Ureter (tissue), 1 donor: ENCODE results near the gene ISL1. TPM values are rescaled to one million over a fixed set of nuclear protein-coding genes. Genes with fewer than 3 reads are reported as not detected.

Experiments used
- DNase-seq: peaks from one replicate; pipeline ENCODE4 v3.0.0-alpha.2; 2020; ENCODE audit warnings: low spot score
- total RNA-seq: library from RNA; stranded (reverse); gene quantifications from one replicate; pipeline ENCODE4 v1.2.4, GENCODE V29; 2023
- donor health status: DM: yes; HTN: yes; CAD: no.

Gene ISL1
- total RNA-seq, 1 donor from 2014 or later: 0.49 TPM

DNA sequence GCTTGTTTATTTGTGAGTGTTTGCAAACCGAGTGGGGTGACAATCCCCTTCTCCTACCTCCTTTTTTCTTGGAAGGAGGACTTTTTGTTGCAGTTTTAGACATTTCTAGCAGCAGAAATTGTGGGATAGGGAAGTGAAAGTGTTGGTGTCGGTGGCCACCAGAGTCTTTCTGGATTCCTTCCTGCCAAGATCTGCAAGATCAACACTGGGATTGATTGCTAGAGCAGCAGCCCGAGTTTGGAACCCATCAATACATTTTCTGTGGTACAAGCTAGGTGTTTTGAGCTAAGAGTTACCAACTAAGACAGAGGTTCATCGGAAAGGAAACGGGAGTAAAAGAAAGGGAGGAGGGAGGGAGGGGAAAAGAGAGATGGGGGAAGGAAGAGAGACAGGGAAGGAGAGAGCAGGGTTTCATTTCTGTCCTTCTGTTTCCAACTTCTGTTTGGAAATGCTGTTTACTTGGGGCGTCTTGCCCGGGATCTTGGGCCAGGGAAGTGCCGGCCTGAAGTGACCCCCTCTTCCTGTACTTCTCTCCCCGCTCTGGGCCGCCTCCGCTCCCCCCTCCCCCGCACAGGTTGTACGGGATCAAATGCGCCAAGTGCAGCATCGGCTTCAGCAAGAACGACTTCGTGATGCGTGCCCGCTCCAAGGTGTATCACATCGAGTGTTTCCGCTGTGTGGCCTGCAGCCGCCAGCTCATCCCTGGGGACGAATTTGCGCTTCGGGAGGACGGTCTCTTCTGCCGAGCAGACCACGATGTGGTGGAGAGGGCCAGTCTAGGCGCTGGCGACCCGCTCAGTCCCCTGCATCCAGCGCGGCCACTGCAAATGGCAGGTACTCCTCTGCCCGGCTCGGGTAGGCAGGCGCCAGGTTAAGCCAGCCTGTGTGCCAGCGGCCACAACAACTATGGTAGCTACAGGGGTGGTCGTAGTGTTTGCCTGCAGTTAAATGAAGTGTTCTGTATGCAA lies 4.0 kb downstream of the ISL1 start:
- DNase-seq: no peak

DNA sequence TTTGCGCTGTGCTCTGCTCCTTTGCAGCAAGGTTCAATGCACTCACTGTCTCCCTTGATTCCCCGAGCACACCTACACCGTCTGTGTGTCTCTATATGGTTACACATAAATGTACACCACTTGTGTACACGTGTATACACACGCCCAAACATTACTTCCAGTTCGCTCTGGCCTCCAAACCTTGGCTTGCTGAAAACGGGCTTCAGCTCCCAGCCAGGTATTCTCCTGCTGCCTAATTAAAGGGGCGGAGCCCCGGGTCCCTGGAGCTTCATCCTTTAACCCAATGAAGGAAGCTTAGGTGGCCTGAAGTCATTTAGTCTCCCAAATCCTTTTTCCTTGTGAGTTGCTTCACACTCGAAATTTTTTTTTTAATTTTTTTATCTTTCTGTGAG lies 4.6 kb downstream of the ISL1 start:
- DNase-seq: no peak

DNA sequence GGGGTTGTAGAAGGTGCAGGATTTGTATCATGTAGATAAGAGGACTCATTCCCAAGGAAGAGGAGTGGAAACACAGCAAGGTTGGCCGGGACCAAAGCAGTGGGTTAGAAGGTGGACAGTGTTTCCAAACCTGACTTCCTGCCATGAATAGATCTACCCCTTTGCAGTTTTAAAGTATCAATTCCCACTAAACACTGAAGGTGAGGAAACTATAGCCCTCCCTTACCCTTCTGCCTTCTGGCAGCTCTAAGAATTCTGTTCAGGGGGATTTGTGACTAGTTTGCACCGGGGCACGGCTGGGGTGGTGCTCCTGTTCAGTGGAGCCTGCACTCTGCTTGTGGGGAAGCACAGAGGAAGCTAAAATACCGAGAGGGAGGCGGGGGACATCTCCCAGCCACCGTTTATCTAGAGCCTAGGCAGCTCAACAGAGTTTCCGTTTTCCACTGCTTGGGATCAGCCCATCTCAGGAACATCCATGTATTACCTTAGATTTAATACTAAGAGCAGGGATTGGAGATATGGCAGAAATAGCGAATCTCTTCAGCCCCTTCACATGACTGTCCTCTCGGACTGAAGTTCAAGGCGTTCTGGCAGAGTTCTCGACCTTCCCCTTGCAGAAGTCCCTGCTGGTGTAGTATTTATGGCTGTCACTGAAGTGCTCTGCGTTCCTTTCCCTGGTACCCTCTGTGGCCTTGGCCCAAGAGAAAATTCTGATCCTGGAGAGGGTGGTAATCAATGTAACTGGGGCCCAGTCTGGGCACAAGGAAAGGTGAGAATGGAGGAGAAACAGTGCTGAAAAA lies 5.4 kb downstream of the ISL1 start:
- DNase-seq: no peak

DNA sequence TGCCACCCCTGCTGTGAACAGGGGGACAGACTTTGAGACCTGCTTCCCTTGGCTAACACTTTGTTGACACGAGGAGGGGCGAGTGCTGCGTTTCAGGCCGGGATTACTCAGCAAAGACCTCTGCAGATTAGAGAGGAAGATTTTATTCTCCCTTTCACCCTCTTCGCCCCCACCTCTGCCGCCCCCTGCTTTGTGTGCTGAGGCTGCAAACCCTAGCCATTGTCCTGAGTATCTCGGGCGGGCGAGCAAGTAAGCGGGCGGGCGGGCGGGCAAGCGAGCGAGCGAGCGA lies 6.0 kb downstream of the ISL1 start:
- DNase-seq: no peak

DNA sequence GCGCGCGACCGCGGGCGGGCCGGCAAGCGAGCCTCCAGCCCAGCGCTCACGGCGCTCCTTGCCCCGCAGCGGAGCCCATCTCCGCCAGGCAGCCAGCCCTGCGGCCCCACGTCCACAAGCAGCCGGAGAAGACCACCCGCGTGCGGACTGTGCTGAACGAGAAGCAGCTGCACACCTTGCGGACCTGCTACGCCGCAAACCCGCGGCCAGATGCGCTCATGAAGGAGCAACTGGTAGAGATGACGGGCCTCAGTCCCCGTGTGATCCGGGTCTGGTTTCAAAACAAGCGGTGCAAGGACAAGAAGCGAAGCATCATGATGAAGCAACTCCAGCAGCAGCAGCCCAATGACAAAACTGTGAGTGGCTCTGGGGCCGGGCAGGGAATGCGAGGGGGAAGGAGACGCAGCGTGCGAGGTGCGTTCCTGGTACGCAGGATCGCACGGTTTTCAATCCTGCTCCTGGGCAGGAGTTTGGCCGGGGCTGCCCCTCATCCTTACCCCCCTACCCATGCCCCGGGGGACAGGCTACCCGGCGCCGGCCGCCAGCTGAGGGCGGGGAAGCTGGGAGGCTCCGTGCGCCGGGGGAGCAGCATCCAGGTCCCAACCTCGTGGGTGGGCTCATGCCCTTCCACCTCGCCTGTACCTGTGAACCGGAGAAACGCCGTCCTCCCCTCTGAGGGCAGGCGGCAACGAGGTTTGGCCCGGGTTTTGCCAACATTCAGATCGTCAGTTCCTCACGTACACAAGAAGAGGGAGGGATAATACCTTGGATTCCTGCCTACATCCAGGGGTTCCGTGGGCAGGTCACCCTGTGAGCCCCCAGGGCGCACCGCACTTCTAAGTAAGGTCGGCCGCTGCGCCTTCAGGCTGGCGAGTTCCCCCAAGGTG lies 6.6 kb downstream of the ISL1 start:
- DNase-seq: no peak

DNA sequence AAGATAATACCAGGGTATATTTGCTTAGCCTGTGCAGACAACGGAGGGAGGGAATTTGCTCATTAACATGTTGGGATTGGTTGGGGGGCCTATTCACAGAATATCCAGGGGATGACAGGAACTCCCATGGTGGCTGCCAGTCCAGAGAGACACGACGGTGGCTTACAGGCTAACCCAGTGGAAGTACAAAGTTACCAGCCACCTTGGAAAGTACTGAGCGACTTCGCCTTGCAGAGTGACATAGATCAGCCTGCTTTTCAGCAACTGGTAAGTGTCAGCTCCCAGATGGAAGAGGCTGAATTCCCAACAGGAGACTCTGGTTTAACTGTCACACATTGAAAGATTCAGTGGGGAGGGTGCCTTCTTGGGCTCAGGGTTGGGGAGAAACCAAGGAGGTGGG lies 7.9 kb downstream of the ISL1 start:
- no peak for DNase-seq

DNA sequence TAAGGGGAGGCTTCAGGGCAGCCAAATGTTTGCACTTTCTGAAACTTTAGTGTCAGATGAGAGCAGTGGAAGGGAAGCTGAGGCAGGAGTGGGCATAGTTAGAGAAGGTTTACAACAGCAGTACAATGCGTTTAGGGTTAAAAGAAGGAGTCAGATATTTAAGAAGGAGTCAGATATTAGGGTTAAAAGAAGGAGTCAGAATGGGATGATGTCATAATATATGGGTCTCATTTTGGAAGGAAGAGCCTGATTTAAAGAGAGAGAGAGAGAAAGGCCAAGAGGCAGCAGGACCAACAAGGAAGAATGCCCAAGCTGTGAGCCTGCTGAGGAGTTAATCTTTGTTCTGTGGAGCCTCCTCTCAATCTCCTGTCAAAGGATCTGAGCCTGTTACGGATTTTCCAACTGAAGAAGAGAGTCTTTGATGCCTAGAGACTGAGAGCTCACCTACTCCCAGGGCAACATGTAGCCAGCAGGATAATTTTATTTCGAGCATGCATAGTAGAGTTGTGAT lies 9.5 kb downstream of the ISL1 start:
- DNase-seq: no peak

DNA sequence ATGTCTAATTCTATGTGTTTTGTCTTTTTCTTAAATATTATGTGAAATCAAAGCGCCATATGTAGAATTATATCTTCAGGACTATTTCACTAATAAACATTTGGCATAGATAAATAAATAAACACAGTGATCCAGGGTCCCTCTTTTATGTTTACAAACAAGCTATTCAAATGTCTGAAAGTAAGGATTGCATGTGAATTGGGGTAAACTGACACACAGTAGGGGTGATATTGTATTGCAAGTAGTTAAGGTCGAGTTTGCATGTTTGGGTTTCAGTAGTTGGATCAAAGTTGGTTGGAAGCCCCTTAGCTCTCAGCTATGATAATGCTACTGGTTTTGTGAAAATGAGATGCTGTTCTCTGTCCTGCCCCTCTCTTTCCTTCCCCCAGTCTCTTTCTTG lies 11.4 kb downstream of the ISL1 start:
- no peak for DNase-seq

DNA sequence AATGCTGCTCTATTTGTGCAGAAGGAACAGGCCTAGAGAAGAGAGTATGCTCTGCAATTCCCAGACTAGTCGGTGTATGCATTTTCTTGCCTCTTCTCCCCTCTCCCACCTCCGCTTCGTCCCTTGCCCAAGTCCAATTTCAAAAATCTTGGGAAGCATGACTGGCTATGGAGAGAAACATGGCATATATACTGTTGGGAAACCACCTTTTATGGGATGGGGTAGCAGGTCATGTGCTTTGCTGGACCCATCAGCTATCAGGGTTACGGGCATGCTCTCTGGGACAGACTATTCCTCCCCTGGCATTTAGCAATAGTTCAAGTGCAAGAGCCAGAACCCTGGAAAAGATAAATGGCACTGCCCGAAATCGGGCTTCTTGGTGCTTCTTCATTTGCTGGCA lies 12.0 kb downstream of the ISL1 start:
- no peak for DNase-seq

DNA sequence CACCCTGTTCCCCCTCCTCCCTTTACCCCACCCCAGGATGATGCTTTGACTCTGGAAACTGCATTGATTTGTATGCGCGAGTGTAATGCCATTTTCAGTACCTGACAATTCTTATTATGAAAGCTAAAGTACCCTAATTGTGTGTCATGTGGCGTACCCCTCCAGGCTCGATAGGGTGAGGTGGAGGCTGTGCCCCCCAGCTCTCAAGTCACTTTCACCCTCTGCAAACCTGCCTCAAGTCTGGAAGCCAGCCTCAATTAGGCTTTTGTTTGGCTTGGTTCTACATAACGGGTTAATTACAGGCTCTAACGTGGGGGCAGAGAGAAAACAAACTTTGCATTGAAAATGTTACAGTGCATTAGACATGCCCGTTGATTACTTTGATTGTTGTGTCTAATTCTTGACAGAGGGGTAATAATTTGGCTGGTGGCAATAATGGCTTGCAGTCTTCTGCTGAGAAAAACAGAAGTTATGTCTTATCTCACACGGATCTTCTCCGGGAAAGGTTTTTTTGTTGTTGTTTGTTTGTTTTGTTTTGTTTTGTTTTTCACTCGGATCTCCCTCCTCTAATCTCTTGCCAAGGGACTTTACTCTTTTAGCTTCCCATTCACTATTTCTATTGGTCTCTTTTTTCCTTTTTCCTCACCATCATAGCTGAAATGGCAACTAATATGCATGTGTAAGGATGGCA lies 12.6 kb downstream of the ISL1 start:
- DNase-seq: no peak

DNA sequence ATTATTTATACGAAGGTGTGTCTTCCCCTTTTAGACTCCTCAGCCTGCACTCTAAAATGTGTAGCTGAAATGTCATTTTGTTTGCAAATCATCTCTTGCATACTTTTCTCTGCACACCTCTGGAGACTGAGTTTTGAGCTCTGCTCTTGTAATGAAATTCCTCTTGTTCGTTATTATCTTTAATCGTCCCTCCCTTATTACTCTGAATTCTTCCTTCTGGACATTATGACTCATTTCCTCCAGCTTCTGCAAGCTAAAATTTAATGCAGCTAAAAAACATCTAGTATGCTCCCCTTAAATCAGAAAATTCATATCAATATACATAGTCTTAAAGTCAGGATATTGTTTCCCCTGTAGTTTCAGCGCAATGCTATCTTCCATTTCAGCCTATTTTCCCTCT lies 13.5 kb downstream of the ISL1 start:
- DNase-seq: no peak

DNA sequence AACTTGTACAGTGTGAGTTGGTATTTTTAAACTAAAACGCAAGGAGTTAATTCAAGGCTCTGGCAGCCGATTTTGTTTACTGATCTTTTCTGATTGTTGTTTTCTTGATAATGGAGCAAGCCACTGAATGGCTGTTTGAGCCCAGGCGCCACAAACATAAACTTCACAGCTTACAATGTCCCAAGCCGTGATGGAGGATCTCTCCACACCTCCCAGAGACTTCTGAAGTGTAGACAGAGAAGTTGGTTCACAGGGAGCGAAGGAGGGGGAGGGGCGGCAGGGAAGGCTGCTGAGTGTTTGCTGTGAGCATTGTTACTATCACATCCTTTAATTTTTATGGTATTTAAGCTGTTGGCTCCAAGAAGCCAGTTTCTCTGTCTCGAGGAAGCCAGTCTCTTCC lies 14.7 kb downstream of the ISL1 start:
- no peak for DNase-seq

DNA sequence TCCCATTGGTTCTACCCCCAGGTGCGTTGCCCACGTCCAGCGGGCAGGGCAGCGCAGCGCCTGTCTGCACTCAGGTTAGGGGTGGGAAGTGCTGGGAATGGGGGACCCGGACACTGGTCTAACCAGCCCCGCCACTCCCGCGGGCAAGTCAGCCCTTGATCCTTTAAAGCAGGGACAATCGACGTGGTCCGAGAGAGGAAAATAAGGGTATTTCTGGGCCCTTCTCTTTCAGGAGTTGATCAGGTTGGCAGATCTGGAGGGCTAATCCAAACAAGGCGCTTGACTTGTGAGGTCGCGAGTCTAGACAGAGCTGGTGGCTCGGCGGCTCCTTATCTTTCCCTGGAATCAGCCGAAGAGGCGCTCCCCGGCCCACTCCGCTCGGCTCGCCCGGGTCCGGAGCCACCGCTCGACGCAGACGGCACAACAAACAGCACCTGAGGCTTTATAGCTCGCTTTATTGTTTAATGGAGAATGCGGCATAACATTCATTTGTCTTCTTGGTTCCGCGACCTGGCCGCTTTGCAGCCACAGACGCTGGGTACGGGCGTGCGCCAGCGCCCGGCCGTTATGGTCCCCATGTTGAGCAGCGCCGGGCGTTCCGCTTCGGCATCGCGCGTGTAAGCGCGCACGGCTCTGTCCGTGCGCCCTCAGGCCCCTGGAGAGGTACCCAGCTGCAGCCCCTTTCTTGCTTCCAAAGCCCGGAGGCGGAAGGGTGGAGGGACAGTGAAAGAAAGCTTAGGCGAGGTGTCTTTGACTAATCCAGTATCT lies 15.8 kb downstream of the ISL1 start:
- DNase-seq: no peak

DNA sequence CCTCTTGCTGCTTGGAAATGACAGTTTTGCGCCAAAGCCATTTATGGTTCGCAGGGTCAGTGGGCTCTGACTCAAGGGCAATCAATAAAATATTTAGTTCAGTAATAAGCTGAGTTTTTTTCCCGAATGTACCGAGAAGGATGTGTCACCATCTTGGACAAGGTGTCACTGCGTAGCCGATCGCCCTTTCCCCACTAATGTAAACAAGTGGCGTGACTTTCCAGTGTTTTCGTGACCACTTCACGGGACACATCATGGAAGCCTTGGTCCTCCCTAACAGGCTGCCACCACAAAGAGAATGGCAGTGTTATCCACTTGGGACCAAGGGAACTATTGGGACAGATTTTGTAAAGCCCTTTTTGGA lies 16.4 kb downstream of the ISL1 start:
- no peak for DNase-seq

DNA sequence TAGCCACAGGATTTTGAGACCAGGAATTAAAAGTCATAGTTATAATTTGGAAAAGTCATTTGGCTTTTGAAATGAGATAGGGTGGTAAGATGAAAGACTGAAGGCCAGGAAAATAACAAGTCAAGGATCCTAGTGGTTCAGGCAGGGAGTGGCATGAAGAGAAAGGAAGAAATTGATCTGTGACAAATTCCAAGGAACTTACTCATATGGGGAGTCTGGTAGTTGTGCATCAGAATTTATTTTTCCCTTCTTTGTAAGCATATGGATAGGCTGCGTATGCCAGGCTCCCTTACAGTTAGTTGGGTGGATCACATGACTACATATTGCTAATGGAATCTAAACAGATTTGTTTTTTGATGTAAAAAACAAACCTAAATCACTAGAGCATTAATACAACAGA lies 21.0 kb downstream of the ISL1 start:
- no peak for DNase-seq

DNA sequence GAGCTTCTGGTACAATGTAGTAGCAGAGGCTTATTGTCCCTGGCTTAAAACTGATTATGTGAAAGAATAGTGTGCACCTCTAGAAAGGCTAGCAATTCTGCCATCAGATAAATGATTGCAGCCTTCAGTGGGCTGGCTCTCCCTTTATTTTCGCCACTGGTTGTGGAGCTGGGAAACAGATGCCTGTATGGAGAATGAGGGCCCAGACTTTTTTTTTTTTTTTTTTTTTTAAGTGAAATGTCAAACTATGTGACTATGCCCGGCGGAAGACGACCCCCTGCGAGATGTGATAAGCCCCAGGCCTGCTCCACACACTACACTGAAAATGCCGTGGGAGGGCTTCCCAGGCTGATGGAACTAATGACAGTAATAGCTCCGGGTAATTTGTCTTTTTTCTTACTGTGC lies 28.7 kb downstream of the ISL1 start:
- no peak for DNase-seq

DNA sequence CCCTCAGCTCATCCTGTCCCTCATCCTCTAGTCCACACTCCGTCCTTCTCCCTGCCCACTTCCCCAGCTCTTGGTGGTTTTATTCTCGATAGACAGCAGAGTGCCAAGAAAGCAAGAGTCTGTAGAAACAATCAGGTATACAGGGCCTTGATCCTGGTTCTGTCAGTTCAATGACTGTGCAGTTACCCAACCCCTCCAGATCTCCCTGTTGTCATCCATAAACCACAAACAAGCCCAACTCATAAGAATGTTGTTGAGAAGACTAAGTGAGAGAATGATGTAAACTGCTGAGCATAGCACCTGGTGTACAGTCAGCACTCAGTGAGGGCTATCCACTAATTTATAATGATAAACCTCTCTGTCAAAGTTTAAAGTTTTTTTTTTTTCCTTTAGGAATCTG lies 31.3 kb downstream of the ISL1 start:
- DNase-seq: no peak

DNA sequence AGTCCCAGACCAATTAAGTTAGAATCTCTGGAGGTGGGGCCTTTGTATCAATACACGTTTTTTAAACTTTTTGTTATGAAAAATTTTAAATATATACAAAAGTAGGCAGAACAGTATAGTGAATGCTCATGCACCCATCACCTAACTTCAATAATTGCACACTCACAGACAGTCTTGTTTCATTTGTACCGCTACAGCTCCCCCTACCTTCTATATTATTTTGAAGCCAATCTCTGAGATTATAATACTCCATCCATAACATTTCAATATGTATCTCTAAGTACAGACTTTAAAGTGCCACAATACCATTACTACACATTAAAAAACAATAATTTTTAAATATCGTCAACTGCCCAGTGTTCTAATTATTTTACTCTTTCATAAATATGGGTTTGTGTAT lies 32.9 kb downstream of the ISL1 start:
- no peak for DNase-seq

DNA sequence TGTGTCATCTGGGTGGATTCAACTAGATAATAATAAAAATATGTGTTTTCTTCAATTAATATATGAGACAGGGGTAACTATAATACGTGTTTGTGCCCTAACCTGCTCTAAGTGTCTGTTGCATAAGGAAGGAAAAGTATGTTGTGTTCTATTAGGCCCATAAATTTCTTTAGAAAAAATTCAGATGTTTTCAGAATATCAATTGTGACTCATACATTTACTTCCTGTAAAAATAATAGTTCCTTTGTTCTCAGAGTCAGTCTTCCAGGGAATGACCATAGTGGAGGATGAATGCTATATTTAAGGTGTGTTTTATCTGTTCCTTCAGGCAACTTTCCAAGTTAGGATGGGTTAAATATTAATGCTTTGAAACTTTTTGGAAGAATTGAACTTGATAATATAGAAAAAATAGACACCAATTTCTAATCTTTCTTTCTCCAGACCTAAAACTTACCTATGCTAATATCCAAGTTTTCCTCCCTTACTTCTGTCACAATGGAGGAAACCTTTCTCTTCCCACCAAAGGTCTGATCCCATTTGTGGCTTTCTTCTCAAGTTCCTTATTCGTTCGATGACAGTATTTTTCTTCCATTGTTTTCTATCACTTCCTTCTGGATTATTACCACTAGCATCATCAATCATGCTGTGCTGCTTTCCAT lies 49.9 kb downstream of the ISL1 start:
- DNase-seq: no peak

DNA sequence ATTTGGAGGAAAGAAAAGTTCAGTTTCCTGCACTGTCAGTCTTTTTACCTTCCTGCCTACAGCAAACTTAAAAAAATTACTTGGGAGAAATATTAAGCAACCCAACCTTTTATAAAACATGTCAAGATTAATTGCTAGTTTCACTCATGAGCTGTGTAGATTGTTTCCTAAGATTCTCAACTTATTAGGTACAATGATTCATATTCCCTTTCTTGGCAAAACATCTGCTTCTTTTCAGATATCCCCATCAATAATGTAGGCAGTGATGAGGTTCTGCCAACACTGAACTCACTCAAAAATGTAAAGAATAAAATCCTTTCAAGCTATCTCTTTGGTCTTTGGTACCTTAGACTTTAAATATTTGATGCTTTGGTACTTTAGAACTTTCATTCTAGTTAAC lies 56.0 kb downstream of the ISL1 start:
- no peak for DNase-seq
